ENCODE data around the gene NONO.

- TF ChIP-seq REST (IDR thresholded peaks at IDR 0.05; ENCODE audit: insufficient read depth in 1 of 2, low read depth in 2 of 2, low read length in 2 of 2), result no peak
- no peak for TF ChIP-seq POLR2AphosphoS5 (IDR thresholded peaks at IDR 0.05; ENCODE audit: low read depth, low read length)
- no peak for TF ChIP-seq SIN3A (IDR thresholded peaks at IDR 0.05; ENCODE audit: borderline replicate concordance, insufficient read depth, low read length)
- TF ChIP-seq TAF1 (IDR thresholded peaks at IDR 0.05; ENCODE audit: borderline replicate concordance, insufficient read depth, low read length), result no peak
- TF ChIP-seq FOXP2 (optimal IDR thresholded peaks at IDR 0.05; ENCODE audit: borderline replicate concordance, extremely low read depth, extremely low read length, insufficient read depth), result no peak
These were observed 29.1 kb upstream of the NONO start, which contains the start of gene ZMYM3 for GRCh38 chrX:71254092-71254963.

Data from PFSK-1 (cell line).